Esophagus squamous epithelium (tissue), 5 donors: ENCODE results near the gene KIF26B. TPM values are rescaled to one million over a fixed set of nuclear protein-coding genes. Genes with fewer than 3 reads are reported as not detected.

Source experiments
- DNase-seq: peaks from one replicate; lab custom pipeline; 2025; lab: John Stamatoyannopoulos, UW
- H3K27ac ChIP-seq, 4 donors: fragments of 200-600 bp; sonication (generic); one replicate each; pipeline ENCODE4 v1.5.1; 2016 to 2019; ENCODE audit warnings: mild to moderate bottlenecking in 1 of 4
- H3K27me3 ChIP-seq, 4 donors: fragments of 200-600 bp; sonication (generic); 1 replicate in 3 of 4; 2 replicates in 1 of 4; pipeline versions ENCODE4 v1.5.1 to v1.6.0; 2017 to 2021; ENCODE audit warnings: antibody characterized with exemption in 1 of 4
- H3K36me3 ChIP-seq, 3 donors: fragments of 200-600 bp; sonication (generic); one replicate each; pipeline ENCODE4 v1.5.1; 2016 to 2019
- H3K4me1 ChIP-seq, 3 donors: fragments of 200-600 bp; sonication (generic); one replicate each; pipeline ENCODE4 v1.5.1; 2017 to 2019
- H3K4me3 ChIP-seq, 4 donors: fragments of 200-600 bp; sonication (generic); 1 replicate in 3 of 4; 2 replicates in 1 of 4; pipeline ENCODE4 v1.5.1; 2016 to 2019; ENCODE audit warnings: mild to moderate bottlenecking in 2 of 4, moderate library complexity in 1 of 4
- H3K9me3 ChIP-seq, 3 donors: fragments of 200-600 bp; sonication (generic); one replicate each; pipeline ENCODE4 v1.5.1; 2016 to 2019
- POLR2A ChIP-seq, 4 donors: fragments of 450-650 bp; IDR thresholded peaks; one replicate each; pipeline ENCODE4 v1.6.1; 2017; ENCODE audit warnings: antibody characterized with exemption in 4 of 4, mild to moderate bottlenecking in 4 of 4, moderate library complexity in 3 of 4
- WGBS, 2 donors: methylation state at CpG; one replicate each; pipeline ENCODE4 v1.1.5; 2018; 5-methylcytosine and 5-hydroxymethylcytosine counted together
- intact Hi-C: fragments of 100-400 bp; cut with DNase I; formaldehyde crosslinking; loops from one replicate; pipeline ENCODE4 v1.15.0; 2022
- total RNA-seq, 4 donors: library from RNA; depleted of rRNA; stranded (reverse); fragments of >200 nt; gene quantifications; one replicate each; pipeline ENCODE4 v1.1.0, GENCODE V29; 2016
- TF ChIP-seq, protein P1 (sequence below), 6 experiments: fragments of 450-650 bp in 4 of 6; fragments of 200-600 bp in 2 of 6; sonication (generic) in 2 of 6; IDR thresholded peaks; one replicate each; pipeline ENCODE4 v1.5.1; 2016 to 2019; ENCODE audit warnings: antibody characterized with exemption in 6 of 6, mild to moderate bottlenecking in 4 of 6, moderate library complexity in 4 of 6
- donor health status: DM: yes; HTN: yes; CAD: no.

KIF26B gene
- total RNA-seq, 4 donors from 2014 or later, result 0.23 to 2.7 (median 1.0) TPM

DNA sequence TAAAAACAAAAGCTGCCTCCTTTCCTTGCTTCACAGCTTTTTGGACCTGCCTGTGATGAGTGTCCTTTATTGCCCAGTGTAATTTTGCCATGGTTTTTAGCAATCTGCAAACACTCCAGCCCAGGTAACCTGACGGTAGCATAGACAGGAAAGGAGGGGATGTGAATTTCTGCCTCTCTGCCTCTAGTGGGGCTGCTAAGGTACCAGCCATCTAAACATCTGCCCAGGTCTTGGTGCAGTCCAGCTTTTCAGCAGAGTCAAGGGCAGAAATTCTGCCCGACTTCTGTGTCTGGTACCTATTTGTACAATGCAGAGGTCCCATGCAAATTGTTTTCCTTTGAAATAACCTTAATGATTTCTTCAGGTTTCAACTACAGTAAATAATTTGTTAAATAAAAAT, 371.4 kb downstream of the KIF26B start:
- Histone ChIP-seq H3K36me3 (no peaks in the 10 kb centered on the region), H3K4me1 (no peaks in the 10 kb centered on the region), H3K27ac (no peak overlapping the region), H3K27me3 (no peaks in the 10 kb centered on the region), H3K9me3 (no peaks in the 10 kb centered on the region), H3K4me3 (no peak overlapping the region)
- 90 to 94% methylated on average over 2 of the region's 2 CpGs for WGBS, 2 donors
- TF ChIP-seq, protein P1, sequence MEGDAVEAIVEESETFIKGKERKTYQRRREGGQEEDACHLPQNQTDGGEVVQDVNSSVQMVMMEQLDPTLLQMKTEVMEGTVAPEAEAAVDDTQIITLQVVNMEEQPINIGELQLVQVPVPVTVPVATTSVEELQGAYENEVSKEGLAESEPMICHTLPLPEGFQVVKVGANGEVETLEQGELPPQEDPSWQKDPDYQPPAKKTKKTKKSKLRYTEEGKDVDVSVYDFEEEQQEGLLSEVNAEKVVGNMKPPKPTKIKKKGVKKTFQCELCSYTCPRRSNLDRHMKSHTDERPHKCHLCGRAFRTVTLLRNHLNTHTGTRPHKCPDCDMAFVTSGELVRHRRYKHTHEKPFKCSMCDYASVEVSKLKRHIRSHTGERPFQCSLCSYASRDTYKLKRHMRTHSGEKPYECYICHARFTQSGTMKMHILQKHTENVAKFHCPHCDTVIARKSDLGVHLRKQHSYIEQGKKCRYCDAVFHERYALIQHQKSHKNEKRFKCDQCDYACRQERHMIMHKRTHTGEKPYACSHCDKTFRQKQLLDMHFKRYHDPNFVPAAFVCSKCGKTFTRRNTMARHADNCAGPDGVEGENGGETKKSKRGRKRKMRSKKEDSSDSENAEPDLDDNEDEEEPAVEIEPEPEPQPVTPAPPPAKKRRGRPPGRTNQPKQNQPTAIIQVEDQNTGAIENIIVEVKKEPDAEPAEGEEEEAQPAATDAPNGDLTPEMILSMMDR (IDR thresholded peaks at IDR 0.05), result no peak
- no peak for TF ChIP-seq POLR2A (IDR thresholded peaks at IDR 0.05)
- no peak for DNase-seq
- intact Hi-C loops, result no loop called here

DNA sequence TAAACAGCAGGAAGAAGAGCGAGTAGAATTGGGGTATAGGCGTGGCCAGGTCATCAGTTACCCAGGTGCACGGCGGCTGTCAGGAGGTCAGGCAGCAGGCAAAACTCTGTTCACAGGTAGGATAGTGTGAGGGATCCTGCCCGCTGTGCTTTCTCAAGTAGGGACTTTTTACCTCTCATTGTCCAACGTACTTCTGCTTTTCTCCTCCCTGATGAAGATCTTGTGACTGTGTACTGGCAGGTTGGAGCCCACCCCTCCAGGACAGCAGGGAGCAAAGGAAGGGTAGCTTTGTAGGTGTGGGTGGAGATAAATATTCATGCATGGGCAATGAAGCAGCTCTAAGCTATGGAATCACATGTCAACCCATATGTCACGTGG, 373.5 kb downstream of the KIF26B start:
- Histone ChIP-seq H3K27ac (no peak overlapping the region), H3K36me3 (no peaks in the 10 kb centered on the region), H3K27me3 (no peaks in the 10 kb centered on the region), H3K4me3 (no peak overlapping the region), H3K4me1 (no peaks in the 10 kb centered on the region), H3K9me3 (no peaks in the 10 kb centered on the region)
- DNase-seq, result no peak
- TF ChIP-seq, protein P1 (IDR thresholded peaks at IDR 0.05), result no peak
- no peak for TF ChIP-seq POLR2A (IDR thresholded peaks at IDR 0.05)
- intact Hi-C loops, result no loop called here
- 78 to 92% methylated on average over 7 of the region's 7 CpGs for WGBS, 2 donors

DNA sequence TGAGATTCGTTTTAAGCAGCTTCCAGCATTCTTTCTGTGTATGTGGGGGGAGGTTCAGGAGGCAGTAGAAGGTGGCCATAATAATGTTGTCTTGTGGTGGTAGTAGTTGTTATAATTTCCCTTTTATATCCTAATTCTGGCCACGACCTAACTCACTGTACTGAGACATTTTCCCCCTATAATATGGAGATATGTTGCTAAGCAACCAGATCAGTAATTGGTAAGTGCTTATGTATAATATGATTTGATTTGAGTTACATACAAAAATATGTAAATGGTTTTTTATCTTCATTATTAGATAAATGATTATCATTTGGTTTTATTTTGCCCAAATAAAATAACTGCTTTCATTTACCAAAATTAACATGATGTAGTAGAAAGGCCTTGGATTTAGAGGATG, 376.2 kb downstream of the KIF26B start:
- Histone ChIP-seq H3K9me3 (no peaks in the 10 kb centered on the region), H3K4me3 (no peak overlapping the region), H3K36me3 (no peaks in the 10 kb centered on the region), H3K27ac (no peak overlapping the region), H3K4me1 (no peaks in the 10 kb centered on the region), H3K27me3 (no peaks in the 10 kb centered on the region)
- intact Hi-C loops, result no loop called here
- TF ChIP-seq POLR2A (IDR thresholded peaks at IDR 0.05), result no peak
- TF ChIP-seq, protein P1 (IDR thresholded peaks at IDR 0.05), result no peak
- DNase-seq, result no peak
- 39 to 61% methylated on average over 2 of the region's 2 CpGs for WGBS, 2 donors

DNA sequence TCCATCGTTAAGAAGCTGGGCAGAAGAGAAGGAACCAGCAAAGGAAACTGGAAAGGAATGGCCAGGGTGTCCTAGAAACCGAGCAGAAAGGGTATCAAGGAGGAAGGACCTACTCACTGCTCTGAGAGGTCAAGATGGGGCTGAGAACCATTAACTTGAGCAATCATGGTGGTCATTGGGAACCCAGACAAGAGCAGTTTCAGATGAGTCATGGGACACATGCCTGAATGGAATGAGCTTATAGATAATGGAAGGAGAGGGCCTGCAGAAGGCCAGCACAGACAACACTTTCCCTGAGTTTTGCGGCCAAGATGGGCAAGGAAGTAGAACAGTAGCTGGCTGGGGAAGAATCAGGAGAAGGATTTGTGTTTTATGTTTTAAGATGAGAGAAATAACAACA, 383.2 kb downstream of the KIF26B start:
- no peak for DNase-seq
- H3K27me3 ChIP-seq, result no peaks in the 10 kb centered on the region
- TF ChIP-seq, protein P1 (IDR thresholded peaks at IDR 0.05), result no peak
- TF ChIP-seq POLR2A (IDR thresholded peaks at IDR 0.05), result no peak
- intact Hi-C loops, result no loop called here
- H3K9me3 ChIP-seq, result no peaks in the 10 kb centered on the region
- H3K27ac ChIP-seq, result no peak overlapping the region
- no peaks in the 10 kb centered on the region for H3K36me3 ChIP-seq
- 77 to 85% methylated on average over 3 of the region's 3 CpGs for WGBS, 2 donors
- H3K4me3 ChIP-seq, result no peak overlapping the region
- no peaks in the 10 kb centered on the region for H3K4me1 ChIP-seq

DNA sequence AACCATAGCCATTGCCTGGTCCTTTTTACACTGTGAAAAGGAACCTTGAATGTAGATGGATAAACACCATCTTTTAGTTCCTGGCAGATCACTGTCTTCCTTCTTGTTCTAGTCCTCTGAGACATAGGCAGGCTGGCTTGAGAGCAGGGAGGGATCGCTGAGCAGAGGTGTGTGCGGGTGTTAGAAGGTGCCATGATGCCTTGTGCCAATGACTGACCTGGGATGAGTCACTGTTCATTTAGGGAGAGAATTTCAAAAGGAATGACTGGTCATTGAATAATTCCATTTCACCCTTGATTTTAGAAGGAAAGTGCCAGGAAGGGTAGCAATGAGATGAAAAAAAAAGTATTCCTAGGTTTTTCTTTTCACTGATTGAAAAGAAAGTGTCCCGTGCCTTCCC, 383.9 kb downstream of the KIF26B start:
- TF ChIP-seq POLR2A (IDR thresholded peaks at IDR 0.05), result no peak
- TF ChIP-seq, protein P1 (IDR thresholded peaks at IDR 0.05), result no peak

More for the DNA sequence above, 383.9 kb downstream of the KIF26B start:
- no peak overlapping the region for H3K27ac ChIP-seq
- no peaks in the 10 kb centered on the region for H3K36me3 ChIP-seq
- no peaks in the 10 kb centered on the region for H3K4me1 ChIP-seq
- H3K4me3 ChIP-seq, result no peak overlapping the region
- WGBS, 2 donors, result 59 to 73% methylated on average over 3 of the region's 3 CpGs
- no peak for DNase-seq
- H3K27me3 ChIP-seq, result no peaks in the 10 kb centered on the region
- intact Hi-C loops, result no loop called here
- H3K9me3 ChIP-seq, result no peaks in the 10 kb centered on the region
